CD14-positive monocyte (primary cell): ENCODE data around the gene MMEL1. TPM values are rescaled to one million over a fixed set of nuclear protein-coding genes. Genes with fewer than 3 reads are reported as not detected.

Experiments used
- DNase-seq, 3 donors: peaks; one replicate each; pipeline ENCODE4 v3.0.0-alpha.2; 2011 to 2022
- H2AFZ ChIP-seq: 2 replicates; pipeline ENCODE4 v1.6.0; 2012; ENCODE audit warnings: mild to moderate bottlenecking, low read depth, low read length, inconsistent platforms; ENCODE audit not compliant: insufficient read depth, poor library complexity, severe bottlenecking
- H3K27ac ChIP-seq, 2 donors: 1 replicate in 1 of 2; 2 replicates in 1 of 2; pipeline ENCODE4 v1.5.1; 2012 to 2013; ENCODE audit warnings: low read length in 2 of 2, control low read depth in 1 of 2, inconsistent platforms in 1 of 2, low read depth in 1 of 2, mild to moderate bottlenecking in 1 of 2
- H3K27me3 ChIP-seq, 2 donors: one replicate each; pipeline versions ENCODE4 v1.6.0 to v1.6.1; 2011 to 2013; ENCODE audit warnings: low read length in 2 of 2; ENCODE audit not compliant: control insufficient read depth in 2 of 2, insufficient read depth in 2 of 2
- H3K36me3 ChIP-seq, 2 donors: replicated peaks in 1 of 2; 1 replicate in 1 of 2; 2 replicates in 1 of 2; pipeline versions ENCODE4 v1.5.1 to v1.6.1; 2012 to 2013; ENCODE audit warnings: low read length in 2 of 2, control low read depth in 1 of 2, inconsistent platforms in 1 of 2, mild to moderate bottlenecking in 1 of 2; ENCODE audit not compliant: insufficient read depth in 2 of 2, control insufficient read depth in 1 of 2
- H3K4me1 ChIP-seq, 2 donors: 1 replicate in 1 of 2; 2 replicates in 1 of 2; pipeline versions ENCODE4 v1.5.1 to v1.6.1; 2012 to 2013; ENCODE audit warnings: low read length in 2 of 2, control low read depth in 1 of 2, inconsistent platforms in 1 of 2, mild to moderate bottlenecking in 1 of 2, moderate library complexity in 1 of 2; ENCODE audit not compliant: insufficient read depth in 2 of 2, control insufficient read depth in 1 of 2
- H3K4me2 ChIP-seq: replicated peaks from 2 replicates; pipeline ENCODE3; 2012; ENCODE audit warnings: low read length, moderate library complexity, mild to moderate bottlenecking; ENCODE audit not compliant: poor library complexity, severe bottlenecking; ENCODE audit errors: extremely low read depth
- H3K4me3 ChIP-seq, 3 experiments: fragments of 200-600 bp in 1 of 3; sonication (generic) in 1 of 3; replicated peaks in 1 of 3; 1 replicate in 2 of 3; 2 replicates in 1 of 3; pipeline ENCODE4 v1.5.1; 2011 to 2013; ENCODE audit warnings: low read length in 3 of 3, mild to moderate bottlenecking in 3 of 3, control low read depth in 2 of 3, low read depth in 2 of 3, inconsistent platforms in 1 of 3, moderate library complexity in 1 of 3
- H3K79me2 ChIP-seq: 2 replicates; pipeline ENCODE4 v1.6.0; 2012; ENCODE audit warnings: mild to moderate bottlenecking, control low read depth, inconsistent platforms, low read length, moderate library complexity; ENCODE audit not compliant: insufficient read depth
- H3K9ac ChIP-seq: 2 replicates; pipeline ENCODE4 v1.6.0; 2017; ENCODE audit warnings: low read length, mild to moderate bottlenecking; ENCODE audit not compliant: insufficient read depth, poor library complexity, severe bottlenecking
- H3K9me3 ChIP-seq, 2 donors: replicated peaks in 1 of 2; 1 replicate in 1 of 2; 2 replicates in 1 of 2; pipeline versions ENCODE4 v1.5.1 to v1.6.1; 2012 to 2013; ENCODE audit warnings: low read length in 2 of 2, control low read depth in 1 of 2; ENCODE audit not compliant: control insufficient read depth in 1 of 2, insufficient read depth in 1 of 2
- H4K20me1 ChIP-seq: 2 replicates; pipeline ENCODE4 v1.6.0; 2012; ENCODE audit warnings: mild to moderate bottlenecking, low read length, control low read depth, moderate library complexity; ENCODE audit not compliant: insufficient read depth
- H3K27ac Mint-ChIP-seq, 7 donors: one replicate each; pipeline ENCODE4 v1.8.0; 2020; ENCODE audit warnings: mild to moderate bottlenecking in 7 of 7, mixed read lengths in 7 of 7, moderate library complexity in 6 of 7, inconsistent platforms in 2 of 7
- H3K27me3 Mint-ChIP-seq, 3 donors: one replicate each; pipeline ENCODE4 v1.8.0; 2021 to 2022; ENCODE audit warnings: low read depth in 3 of 3, mild to moderate bottlenecking in 3 of 3, mixed read lengths in 3 of 3, moderate library complexity in 3 of 3, inconsistent platforms in 1 of 3
- H3K36me3 Mint-ChIP-seq, 2 donors: one replicate each; pipeline ENCODE4 v1.8.0; 2020; ENCODE audit warnings: mixed read lengths in 2 of 2, inconsistent platforms in 1 of 2, mild to moderate bottlenecking in 1 of 2
- H3K4me1 Mint-ChIP-seq: one replicate; pipeline ENCODE4 v1.8.0; 2020; ENCODE audit warnings: mild to moderate bottlenecking, mixed read lengths
- H3K4me3 Mint-ChIP-seq, 2 donors: one replicate each; pipeline ENCODE4 v1.8.0; 2020; ENCODE audit warnings: mild to moderate bottlenecking in 2 of 2, mixed read lengths in 2 of 2, moderate library complexity in 1 of 2
- H3K9me3 Mint-ChIP-seq, 7 donors: one replicate each; pipeline ENCODE4 v1.8.0; 2020 to 2022; ENCODE audit warnings: mixed read lengths in 7 of 7, mild to moderate bottlenecking in 6 of 7, moderate library complexity in 6 of 7, inconsistent platforms in 2 of 7
- CTCF ChIP-seq: fragments of 200-600 bp; IDR thresholded peaks from one replicate; pipeline ENCODE4 v1.8.0; 2022; ENCODE audit warnings: antibody characterized with exemption, mild to moderate bottlenecking
- WGBS: methylation state at CpG from one replicate; pipeline ENCODE4 v1.1.5; 2013; ENCODE audit warnings: missing lambda C conversion rate; ENCODE audit not compliant: insufficient coverage; 5-methylcytosine and 5-hydroxymethylcytosine counted together
- intact Hi-C, 2 donors: fragments of 100-400 bp; cut with micrococcal nuclease; formaldehyde crosslinking; loops; one replicate each; pipeline versions ENCODE4 v1.15.0 to v1.15.1; 2023
- polyA plus RNA-seq, 3 donors: library from polyadenylated mRNA; depleted of rRNA in 1 of 3; unstranded in 2 of 3; stranded (reverse) in 1 of 3; fragments of 300-500 nt in 2 of 3; fragments of >200 nt in 1 of 3; fragmentation: Illumina TruSeq in 2 of 3; gene quantifications; 1 replicate in 2 of 3; 2 replicates in 1 of 3; pipeline ENCODE4 v1.2.3, GENCODE V29; 2012 to 2021

The MMEL1 gene
- polyA plus RNA-seq, 3 donors, result 1.1 to 4.4 (median 1.9) TPM

GRCh38 chr1:2555634-2556276 lies 77.1 kb downstream of the MMEL1 start:
- H3K9ac ChIP-seq, result peak overlapping the region; percentile 93
- Mint-ChIP-seq H3K27ac (peak overlapping the region; percentile 97 to 100 (median 98)), H3K36me3 (peaks cover 24 to 33% of the 10 kb centered on the region in 2 donors), H3K27me3 (peaks cover 7 to 16% (median 14%) of the 10 kb centered on the region in 3 donors), H3K4me1 (peaks cover 26% of the 10 kb centered on the region), H3K4me3 (peak overlapping the region; percentile 93 to 96), H3K9me3 (peaks cover 0 to 3% (median 0%) of the 10 kb centered on the region in 7 donors)
- under 1% methylated on average over 24 of the region's 26 CpGs for WGBS
- peak overlapping the region; percentile 96 to 97 for H3K27ac ChIP-seq
- no peak for TF ChIP-seq CTCF
- intact Hi-C loops, result no loop called here
- H3K79me2 ChIP-seq, result peaks cover 27% of the 10 kb centered on the region
- peak overlapping the region; percentile 97 for H3K4me2 ChIP-seq
- DNase-seq, result peak; percentile 95 to 99 (median 97)
- H3K4me3 ChIP-seq, result peak overlapping the region; percentile 77 to 98 (median 82)
- no peaks in the 10 kb centered on the region for H3K27me3 ChIP-seq
- H3K9me3 ChIP-seq, result no peaks in the 10 kb centered on the region
- H3K4me1 ChIP-seq, result peaks cover 35 to 39% of the 10 kb centered on the region in 2 donors
- H2AFZ ChIP-seq, result peak overlapping the region; percentile 69
- peaks cover 31% of the 10 kb centered on the region for H4K20me1 ChIP-seq
- peaks cover 31 to 33% of the 10 kb centered on the region in 2 donors for H3K36me3 ChIP-seq

- peaks cover 0 to 3% (median 0%) of the 10 kb centered on the region in 7 donors for H3K9me3 Mint-ChIP-seq
- Histone ChIP-seq H3K4me3 (peak overlapping the region in 1 of 3 experiments; percentile 98), H3K9ac (peak overlapping the region; percentile 93), H3K4me1 (peaks cover 43 to 48% of the 10 kb centered on the region in 2 donors), H3K27ac (peak overlapping the region; percentile 96 to 97), H3K9me3 (no peaks in the 10 kb centered on the region), H2AFZ (no peak overlapping the region), H3K79me2 (peaks cover 27% of the 10 kb centered on the region), H3K4me2 (peak overlapping the region; percentile 97), H3K27me3 (no peaks in the 10 kb centered on the region), H4K20me1 (peaks cover 22% of the 10 kb centered on the region), H3K36me3 (peaks cover 22 to 23% of the 10 kb centered on the region in 2 donors)
- peaks cover 34% of the 10 kb centered on the region for H3K4me1 Mint-ChIP-seq
- WGBS, result 17% methylated on average over 14 of the region's 19 CpGs
- peak in 1 of 3 donors; percentile 53 for DNase-seq
- H3K4me3 Mint-ChIP-seq, result peak overlapping the region; percentile 34 to 96
- peak; percentile 59 for TF ChIP-seq CTCF
- peak overlapping the region; percentile 74 to 100 (median 98) for H3K27ac Mint-ChIP-seq
- H3K27me3 Mint-ChIP-seq, result peaks cover 9 to 16% (median 14%) of the 10 kb centered on the region in 3 donors
- peaks cover 17 to 24% of the 10 kb centered on the region in 2 donors for H3K36me3 Mint-ChIP-seq
- intact Hi-C loops, result no loop called here
Observed at GRCh38 chr1:2554621-2555387, 78.0 kb downstream of the MMEL1 start.
